Gastrocnemius medialis (tissue), 4 donors: Measurements from ENCODE around the gene PCK2. TPM values are rescaled to one million over a fixed set of nuclear protein-coding genes. Genes with fewer than 3 reads are reported as not detected.

Experiments used
- ATAC-seq, 2 donors: fragments of 150-250 bp; one replicate each; pipeline ENCODE4 v1.9.1; 2016
- DNase-seq, 2 donors: peaks; one replicate each; pipeline ENCODE4 v3.0.0-alpha.2; 2019
- H3K27ac ChIP-seq, 4 donors: fragments of 200-600 bp; sonication (generic); 1 replicate in 1 of 4; 2 replicates in 3 of 4; pipeline ENCODE4 v1.5.1; 2016 to 2018; ENCODE audit warnings: mild to moderate bottlenecking in 2 of 4, moderate library complexity in 1 of 4
- H3K27me3 ChIP-seq, 3 donors: fragments of 200-600 bp; sonication (generic) in 2 of 3; 1 replicate in 1 of 3; 2 replicates in 2 of 3; pipeline versions ENCODE4 v1.5.1 to v1.6.0; 2016 to 2019; ENCODE audit warnings: mild to moderate bottlenecking in 1 of 3, moderate library complexity in 1 of 3
- H3K36me3 ChIP-seq, 2 donors: fragments of 200-600 bp; sonication (generic) in 1 of 2; one replicate each; pipeline ENCODE4 v1.5.1; 2017 to 2018
- H3K4me1 ChIP-seq, 2 donors: fragments of 200-600 bp; sonication (generic) in 1 of 2; one replicate each; pipeline ENCODE4 v1.5.1; 2016 to 2017; ENCODE audit warnings: mild to moderate bottlenecking in 2 of 2
- H3K4me3 ChIP-seq, 4 donors: fragments of 200-600 bp; sonication (generic) in 3 of 4; 1 replicate in 1 of 4; 2 replicates in 3 of 4; pipeline ENCODE4 v1.5.1; 2016 to 2019; ENCODE audit warnings: mild to moderate bottlenecking in 2 of 4
- H3K9me3 ChIP-seq, 3 donors: fragments of 200-600 bp; sonication (generic) in 2 of 3; 1 replicate in 1 of 3; 2 replicates in 2 of 3; pipeline ENCODE4 v1.5.1; 2016 to 2019
- POLR2A ChIP-seq, 2 donors: fragments of 450-650 bp; IDR thresholded peaks; one replicate each; pipeline ENCODE4 v1.6.1; 2017; ENCODE audit warnings: antibody characterized with exemption in 2 of 2, mild to moderate bottlenecking in 2 of 2, moderate library complexity in 2 of 2
- in situ Hi-C, 4 donors: fragments of 200-750 bp; cut with MboI; loops; one replicate each; pipeline versions ENCODE4 v1.15.0 to v1.8.0; 2017; ENCODE audit warnings: low sequenced_read_pairs in 4 of 4
- intact Hi-C: fragments of 100-400 bp; cut with DNase I; formaldehyde crosslinking; loops from one replicate; pipeline ENCODE4 v1.15.1; 2023; ENCODE audit warnings: low total_unique reads
- total RNA-seq, 4 donors: library from RNA; depleted of rRNA; stranded (reverse); fragments of >200 nt; gene quantifications; one replicate each; pipeline versions ENCODE4 v1.1.0 to v1.2.3, GENCODE V29; 2016
- TF ChIP-seq, protein P1 (sequence below), 5 experiments: fragments of 450-650 bp in 3 of 5; fragments of 200-600 bp in 2 of 5; sonication (generic) in 2 of 5; IDR thresholded peaks in 4 of 5; conservative IDR thresholded peaks in 1 of 5; 1 replicate in 4 of 5; 2 replicates in 1 of 5; pipeline ENCODE4 v1.5.1; 2016 to 2019; ENCODE audit warnings: antibody characterized with exemption in 5 of 5, mild to moderate bottlenecking in 3 of 5, moderate library complexity in 3 of 5

PCK2 gene
- total RNA-seq, 4 donors from 2014 or later: 1.9 to 9.8 (median 3.6) TPM

DNA sequence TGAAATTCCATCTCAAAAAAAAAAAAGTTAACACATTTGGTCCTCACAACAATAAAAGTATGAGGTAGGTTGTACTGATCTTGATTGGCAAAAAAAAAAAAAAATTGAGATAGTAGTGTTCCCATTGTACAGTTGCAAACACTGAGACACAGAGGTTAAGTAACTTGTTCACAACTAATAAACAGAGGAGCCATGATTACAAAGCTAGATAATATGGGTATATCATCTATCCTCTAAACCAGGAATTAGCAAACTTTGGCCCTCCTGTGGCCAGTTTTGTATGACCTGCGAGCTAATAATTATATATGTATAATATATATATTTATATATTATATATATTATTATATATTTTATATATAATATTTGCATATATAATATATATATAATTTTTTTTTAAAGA is 39.6 kb downstream of the PCK2 start:
- no peaks in the 10 kb centered on the region for H3K27me3 ChIP-seq
- TF ChIP-seq, protein P1, sequence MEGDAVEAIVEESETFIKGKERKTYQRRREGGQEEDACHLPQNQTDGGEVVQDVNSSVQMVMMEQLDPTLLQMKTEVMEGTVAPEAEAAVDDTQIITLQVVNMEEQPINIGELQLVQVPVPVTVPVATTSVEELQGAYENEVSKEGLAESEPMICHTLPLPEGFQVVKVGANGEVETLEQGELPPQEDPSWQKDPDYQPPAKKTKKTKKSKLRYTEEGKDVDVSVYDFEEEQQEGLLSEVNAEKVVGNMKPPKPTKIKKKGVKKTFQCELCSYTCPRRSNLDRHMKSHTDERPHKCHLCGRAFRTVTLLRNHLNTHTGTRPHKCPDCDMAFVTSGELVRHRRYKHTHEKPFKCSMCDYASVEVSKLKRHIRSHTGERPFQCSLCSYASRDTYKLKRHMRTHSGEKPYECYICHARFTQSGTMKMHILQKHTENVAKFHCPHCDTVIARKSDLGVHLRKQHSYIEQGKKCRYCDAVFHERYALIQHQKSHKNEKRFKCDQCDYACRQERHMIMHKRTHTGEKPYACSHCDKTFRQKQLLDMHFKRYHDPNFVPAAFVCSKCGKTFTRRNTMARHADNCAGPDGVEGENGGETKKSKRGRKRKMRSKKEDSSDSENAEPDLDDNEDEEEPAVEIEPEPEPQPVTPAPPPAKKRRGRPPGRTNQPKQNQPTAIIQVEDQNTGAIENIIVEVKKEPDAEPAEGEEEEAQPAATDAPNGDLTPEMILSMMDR (IDR thresholded peaks at IDR 0.05 in 4 of 5, conservative IDR thresholded peaks at IDR 0.05 in 1 of 5): no peak
- no peak for TF ChIP-seq POLR2A (IDR thresholded peaks at IDR 0.05)
- DNase-seq (no peak), ATAC-seq (no peak)
- in situ Hi-C loops: loop anchor here in 1 of 4 donors (25.0 kb wide), 1 partner anchor 821 kb away; the partner anchor contains the start of genes BCL2L2, PABPN1 and PPP1R3E
- intact Hi-C loops: no loop called here
- no peaks in the 10 kb centered on the region for H3K9me3 ChIP-seq
- H3K4me1 ChIP-seq: peaks cover 47 to 64% of the 10 kb centered on the region in 2 donors
- peaks cover 0 to 17% of the 10 kb centered on the region in 2 donors for H3K36me3 ChIP-seq
- no peak overlapping the region for H3K4me3 ChIP-seq
- peak overlapping the region; percentile 95 to 99 (median 98) for H3K27ac ChIP-seq

DNA sequence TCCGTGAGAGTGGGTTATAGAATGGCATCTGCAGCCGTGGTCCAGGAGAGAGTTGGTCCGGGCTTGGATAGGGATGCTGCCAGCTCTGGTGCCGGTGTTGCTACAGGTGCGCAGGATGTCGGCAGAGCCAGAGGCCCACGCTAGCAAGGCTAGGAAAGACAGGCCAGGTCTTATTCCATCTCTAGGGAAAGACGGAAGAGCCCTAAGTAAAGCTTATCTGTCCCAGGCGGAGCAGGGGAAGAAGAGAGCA is 41.4 kb downstream of the PCK2 start:
- Histone ChIP-seq H3K27me3 (no peaks in the 10 kb centered on the region), H3K4me3 (peak overlapping the region; percentile 62 to 100 (median 92)), H3K9me3 (no peaks in the 10 kb centered on the region), H3K4me1 (peaks cover 53 to 72% of the 10 kb centered on the region in 2 donors), H3K36me3 (peaks cover 0 to 18% of the 10 kb centered on the region in 2 donors), H3K27ac (peak overlapping the region; percentile 92 to 99 (median 96))
- in situ Hi-C loops: loop anchor here in 1 of 4 donors (25.0 kb wide), 1 partner anchor 823 kb away; the partner anchor contains the start of genes BCL2L2, PABPN1 and PPP1R3E
- TF ChIP-seq, protein P1 (IDR thresholded peaks at IDR 0.05 in 4 of 5, conservative IDR thresholded peaks at IDR 0.05 in 1 of 5): no peak
- no peak for TF ChIP-seq POLR2A (IDR thresholded peaks at IDR 0.05)
- ATAC-seq: peak in 1 of 2 donors; percentile 13
- no peak for DNase-seq
- intact Hi-C loops: no loop called here

DNA sequence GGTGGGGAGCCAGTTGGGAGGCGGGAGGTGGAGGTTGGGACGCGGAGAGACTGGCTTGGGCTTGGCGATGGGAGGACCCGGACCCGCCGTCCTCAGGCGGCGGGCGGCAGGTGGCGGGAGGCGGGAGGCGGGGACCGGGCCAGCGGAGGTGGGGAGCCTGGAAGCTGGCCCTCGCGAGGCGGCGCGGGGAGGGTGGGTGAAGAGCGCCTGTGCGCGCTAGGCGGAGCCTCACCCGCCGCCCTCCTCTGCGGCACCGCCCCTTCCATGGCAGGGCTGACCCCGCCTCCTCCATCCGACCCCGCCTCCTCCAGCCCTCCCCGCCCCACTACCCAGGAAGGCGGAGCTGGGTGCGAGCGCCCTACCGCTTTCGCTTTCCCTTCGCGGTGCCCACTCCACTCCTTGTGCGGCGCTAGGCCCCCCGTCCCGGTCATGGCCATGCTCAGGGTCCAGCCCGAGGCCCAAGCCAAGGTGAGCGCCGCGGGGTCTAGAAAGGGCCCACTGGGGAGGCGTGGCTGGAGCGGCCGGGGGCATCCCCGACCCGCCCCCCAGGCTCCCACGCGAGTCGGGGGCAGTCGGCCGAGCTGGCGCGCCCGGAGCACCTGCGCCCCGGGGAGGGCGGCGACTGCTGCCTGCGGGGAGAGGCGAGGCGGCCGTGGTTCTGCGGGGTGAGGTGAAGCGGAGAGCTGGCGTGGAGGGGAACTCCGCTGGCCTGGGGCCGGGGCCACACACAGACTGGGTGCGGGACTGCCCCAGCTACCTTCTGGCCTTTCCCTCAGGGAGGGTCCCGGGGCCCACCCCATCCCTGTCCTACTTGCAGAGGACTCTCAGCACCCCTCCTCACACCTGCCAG is 41.9 kb downstream of the PCK2 start, which contains the start of gene PSME1:
Gene PSME1 (plus strand): TSS at position 361 of the 850 bp plus-strand sequence. CDS start 69 bp downstream, at position 430.
- Histone ChIP-seq H3K4me1 (peaks cover 47 to 67% of the 10 kb centered on the region in 2 donors), H3K27ac (peak within 1 kb of the TSS; percentile 92 to 99 (median 96)), H3K36me3 (peaks cover 0 to 18% of the 10 kb centered on the region in 2 donors), H3K9me3 (no peaks in the 10 kb centered on the region), H3K27me3 (no peaks in the 10 kb centered on the region), H3K4me3 (peak within 1 kb of the TSS; percentile 86 to 100 (median 92))
- in situ Hi-C loops: loop anchor here in 1 of 4 donors (25.0 kb wide), 1 partner anchor 824 kb away; the partner anchor contains the start of genes BCL2L2, PABPN1 and PPP1R3E
- DNase-seq (peak; percentile 89 to 94), ATAC-seq (peak; percentile 53 to 75)
- TF ChIP-seq POLR2A (IDR thresholded peaks at IDR 0.05): peak; percentile 71 to 74
- TF ChIP-seq, protein P1 (IDR thresholded peaks at IDR 0.05 in 4 of 5, conservative IDR thresholded peaks at IDR 0.05 in 1 of 5): peak in 1 of 5 experiments; percentile 18
- intact Hi-C loops: no loop called here

DNA sequence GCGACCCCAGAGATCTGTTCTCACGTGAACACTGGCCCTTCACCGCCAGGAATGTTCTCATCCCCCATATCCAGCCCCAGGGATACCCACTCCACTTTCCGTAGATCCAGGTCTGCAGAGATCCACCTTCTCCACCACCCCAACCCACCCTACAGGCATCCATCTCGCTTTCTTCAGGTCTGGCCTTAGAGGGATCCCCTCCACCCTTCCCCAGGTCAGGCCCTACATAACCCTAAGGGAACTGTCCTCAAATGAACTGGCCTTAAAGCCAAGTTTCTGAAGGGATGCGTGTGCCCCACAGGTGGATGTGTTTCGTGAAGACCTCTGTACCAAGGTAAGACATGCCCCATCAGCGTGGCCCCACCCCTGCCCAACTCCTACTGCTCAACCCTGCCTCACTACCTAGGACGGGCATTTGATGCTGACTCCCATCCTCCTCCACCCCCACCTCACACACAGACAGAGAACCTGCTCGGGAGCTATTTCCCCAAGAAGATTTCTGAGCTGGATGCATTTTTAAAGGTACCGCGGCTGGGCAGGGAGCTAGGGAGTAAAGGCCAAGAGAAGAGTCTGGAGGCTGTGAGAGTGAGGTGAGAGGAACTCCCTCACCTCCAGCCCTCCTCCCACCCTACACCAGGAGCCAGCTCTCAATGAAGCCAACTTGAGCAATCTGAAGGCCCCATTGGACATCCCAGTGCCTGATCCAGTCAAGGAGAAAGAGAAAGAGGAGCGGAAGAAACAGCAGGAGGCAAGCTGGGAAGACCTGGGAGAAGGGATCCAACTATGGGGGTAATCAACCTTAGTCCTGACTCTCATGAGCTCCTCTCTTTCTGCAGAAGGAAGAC is 42.8 kb downstream of the PCK2 start:
- peaks cover 42 to 59% of the 10 kb centered on the region in 2 donors for H3K4me1 ChIP-seq
- no peak for ATAC-seq
- TF ChIP-seq, protein P1 (IDR thresholded peaks at IDR 0.05 in 4 of 5, conservative IDR thresholded peaks at IDR 0.05 in 1 of 5): no peak
- no peak for TF ChIP-seq POLR2A (IDR thresholded peaks at IDR 0.05)
- intact Hi-C loops (no loop called here), in situ Hi-C loops (loop anchor here in 1 of 4 donors (25.0 kb wide), 1 partner anchor 825 kb away; the partner anchor contains the start of genes BCL2L2, PABPN1 and PPP1R3E)
- no peaks in the 10 kb centered on the region for H3K9me3 ChIP-seq
- H3K27ac ChIP-seq: peak overlapping the region; percentile 92 to 99 (median 96)
- DNase-seq: no peak
- peaks cover 0 to 18% of the 10 kb centered on the region in 2 donors for H3K36me3 ChIP-seq
- H3K4me3 ChIP-seq: peak overlapping the region; percentile 86 to 100 (median 92)
- no peaks in the 10 kb centered on the region for H3K27me3 ChIP-seq
